Measurements from ENCODE around the gene EFEMP1.

The EFEMP1 gene

DNA sequence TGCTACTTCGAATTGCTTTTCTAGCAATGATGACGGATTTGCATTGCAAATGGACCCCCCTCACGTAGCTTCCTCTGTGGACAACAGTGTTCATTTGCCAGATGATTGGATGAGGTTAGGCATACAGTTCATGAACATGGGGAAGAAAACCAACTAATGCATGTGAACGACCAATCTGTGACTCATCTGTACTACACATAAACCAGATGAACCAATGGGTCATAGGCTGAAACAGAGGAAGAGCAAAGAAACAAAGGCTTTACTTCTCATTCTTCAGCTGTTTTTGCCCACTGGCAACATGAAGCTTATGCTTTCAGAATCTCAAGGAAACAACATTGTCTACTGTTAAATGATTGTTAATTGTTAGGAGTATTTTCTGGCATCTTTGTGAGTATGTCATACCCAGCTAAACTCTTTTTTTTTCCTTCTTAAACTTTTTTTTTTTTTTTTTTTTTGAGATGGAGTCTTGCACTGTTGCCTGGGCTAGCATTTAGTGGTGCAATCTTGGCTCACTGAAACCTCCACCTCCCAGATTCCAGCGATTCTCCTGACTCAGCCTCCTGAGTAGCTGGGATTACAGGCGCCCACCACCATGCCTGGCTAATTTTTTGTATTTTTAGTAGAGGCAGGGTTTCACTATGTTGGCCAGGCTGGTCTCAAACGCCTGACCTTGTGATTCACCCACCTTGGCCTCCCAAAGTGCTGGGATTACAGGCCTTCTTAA lies 35.5 kb downstream of the EFEMP1 start:
- Histone ChIP-seq H3K36me3 (ENCODE audit: control insufficient read depth in 5 of 5, insufficient read depth in 5 of 5, low read length in 5 of 5) (no peaks in the 10 kb centered on the region), H3K4me1 (ENCODE audit: control insufficient read depth in 5 of 5, insufficient read depth in 5 of 5, low read length in 5 of 5) (peaks cover 0 to 52% (median 36%) of the 10 kb centered on the region in 5 donors), H3K4me3 (ENCODE audit: low read depth in 1 of 5, low read length in 5 of 5) (no peak overlapping the region), H3K9me3 (ENCODE audit: control insufficient read depth in 5 of 5, low read length in 5 of 5) (no peaks in the 10 kb centered on the region), H3K9ac (ENCODE audit: low read length in 5 of 5) (peak overlapping the region in 1 of 5 donors; percentile 54), H3K27me3 (ENCODE audit: control insufficient read depth in 5 of 5, insufficient read depth in 4 of 5, low read length in 5 of 5) (no peaks in the 10 kb centered on the region), H3K27ac (ENCODE audit: low read depth, low read length) (peak overlapping the region; percentile 78)

DNA sequence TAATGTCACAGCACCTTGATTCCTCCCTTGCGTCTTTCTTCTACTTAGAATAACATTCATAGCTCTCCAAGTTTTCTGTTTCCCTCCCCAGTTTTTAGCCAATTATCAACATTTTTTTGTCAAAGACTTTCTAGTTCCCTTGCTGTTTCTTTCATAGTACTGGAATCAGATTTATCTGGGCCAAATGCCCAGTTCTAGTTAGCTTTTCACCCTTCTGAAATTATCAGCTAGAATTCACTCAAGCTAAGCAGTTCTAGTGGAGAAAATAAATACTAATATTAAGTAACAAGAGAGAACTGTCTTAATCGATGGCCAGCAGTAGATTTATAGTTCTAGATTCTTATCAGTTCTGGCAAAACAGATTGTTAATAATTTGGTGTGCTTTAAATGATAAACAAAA lies 36.2 kb downstream of the EFEMP1 start:
- peaks cover 0 to 52% (median 36%) of the 10 kb centered on the region in 5 donors for H3K4me1 ChIP-seq (ENCODE audit: control insufficient read depth in 5 of 5, insufficient read depth in 5 of 5, low read length in 5 of 5)
- H3K9ac ChIP-seq (ENCODE audit: low read length in 5 of 5) = peak overlapping the region in 1 of 5 donors; percentile 54
- peak overlapping the region; percentile 78 for H3K27ac ChIP-seq (ENCODE audit: low read depth, low read length)
- H3K9me3 ChIP-seq (ENCODE audit: control insufficient read depth in 5 of 5, low read length in 5 of 5) = no peaks in the 10 kb centered on the region
- no peaks in the 10 kb centered on the region for H3K27me3 ChIP-seq (ENCODE audit: control insufficient read depth in 5 of 5, insufficient read depth in 4 of 5, low read length in 5 of 5)
- no peak overlapping the region for H3K4me3 ChIP-seq (ENCODE audit: low read depth in 1 of 5, low read length in 5 of 5)
- H3K36me3 ChIP-seq (ENCODE audit: control insufficient read depth in 5 of 5, insufficient read depth in 5 of 5, low read length in 5 of 5) = peaks cover 0 to under 1% (median 0%) of the 10 kb centered on the region in 5 donors

DNA sequence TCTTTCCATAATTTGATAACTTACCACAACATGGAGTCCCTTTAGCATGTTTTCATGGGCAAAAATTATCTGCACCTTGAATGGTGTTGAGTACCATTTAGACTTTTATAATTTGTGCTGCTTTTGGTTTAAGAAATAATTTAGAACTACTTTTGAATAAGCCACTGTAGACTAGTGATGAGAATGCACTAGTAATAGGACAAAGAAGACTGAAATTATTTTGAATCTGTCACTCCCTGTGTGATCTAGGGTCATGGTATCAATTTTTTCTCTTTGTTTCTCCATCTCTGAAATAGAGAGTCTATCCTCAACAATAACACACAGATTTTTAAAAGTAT lies 37.7 kb downstream of the EFEMP1 start:
- H3K27ac ChIP-seq (ENCODE audit: low read depth, low read length) = peak overlapping the region; percentile 78
- H3K9ac ChIP-seq (ENCODE audit: low read length in 5 of 5) = peak overlapping the region in 1 of 5 donors; percentile 54
- no peaks in the 10 kb centered on the region for H3K9me3 ChIP-seq (ENCODE audit: control insufficient read depth in 5 of 5, low read length in 5 of 5)
- no peaks in the 10 kb centered on the region for H3K27me3 ChIP-seq (ENCODE audit: control insufficient read depth in 5 of 5, insufficient read depth in 4 of 5, low read length in 5 of 5)
- H3K4me1 ChIP-seq (ENCODE audit: control insufficient read depth in 5 of 5, insufficient read depth in 5 of 5, low read length in 5 of 5) = peaks cover 0 to 44% (median 36%) of the 10 kb centered on the region in 5 donors
- no peak overlapping the region for H3K4me3 ChIP-seq (ENCODE audit: low read depth in 1 of 5, low read length in 5 of 5)
- peaks cover 2 to 7% (median 6%) of the 10 kb centered on the region in 5 donors for H3K36me3 ChIP-seq (ENCODE audit: control insufficient read depth in 5 of 5, insufficient read depth in 5 of 5, low read length in 5 of 5)

DNA sequence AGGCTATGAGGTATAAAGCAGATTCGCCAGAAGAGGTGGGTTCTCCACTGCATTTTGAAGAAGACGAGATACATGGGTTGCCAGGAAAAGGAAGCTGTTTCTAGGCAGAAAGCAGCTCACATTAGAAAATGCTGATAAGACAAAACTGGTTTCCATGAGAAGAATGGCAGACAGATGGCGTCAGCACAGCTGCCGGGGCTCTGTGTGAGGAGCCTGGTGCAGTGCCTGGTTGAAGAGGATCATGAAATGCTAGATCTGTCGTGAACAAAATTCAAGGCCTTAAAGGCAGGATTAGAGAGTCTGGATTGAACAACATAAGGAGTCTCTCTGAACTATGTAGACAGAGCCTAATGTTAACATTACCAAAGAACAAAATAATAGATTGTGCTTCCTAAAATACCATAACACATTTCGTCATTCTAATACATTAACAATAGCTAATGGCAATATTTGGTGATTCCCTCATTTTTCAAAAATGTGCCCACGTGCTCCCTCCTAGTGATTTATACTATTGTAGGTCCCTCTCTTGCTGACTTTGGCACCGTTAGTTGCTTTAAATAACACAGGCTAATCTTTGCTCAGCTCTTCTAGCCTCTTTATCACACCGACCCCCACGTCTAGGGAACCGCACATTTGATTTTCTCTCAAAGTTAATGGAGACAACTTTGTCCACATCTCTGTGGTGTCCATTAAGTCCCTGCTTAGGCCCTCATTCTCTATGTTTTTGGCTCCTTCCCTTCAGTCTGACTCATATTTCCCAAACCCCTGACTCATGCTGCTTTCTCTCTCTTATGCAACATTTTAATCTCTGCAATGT lies 38.2 kb downstream of the EFEMP1 start:
- Histone ChIP-seq H3K4me1 (ENCODE audit: control insufficient read depth in 5 of 5, insufficient read depth in 5 of 5, low read length in 5 of 5) (peaks cover 0 to 50% (median 41%) of the 10 kb centered on the region in 5 donors), H3K4me3 (ENCODE audit: low read depth in 1 of 5, low read length in 5 of 5) (no peak overlapping the region), H3K27ac (ENCODE audit: low read depth, low read length) (peak overlapping the region; percentile 78), H3K9me3 (ENCODE audit: control insufficient read depth in 5 of 5, low read length in 5 of 5) (no peaks in the 10 kb centered on the region), H3K27me3 (ENCODE audit: control insufficient read depth in 5 of 5, insufficient read depth in 4 of 5, low read length in 5 of 5) (no peaks in the 10 kb centered on the region), H3K9ac (ENCODE audit: low read length in 5 of 5) (peak overlapping the region in 2 of 5 donors; percentile 53 to 72), H3K36me3 (ENCODE audit: control insufficient read depth in 5 of 5, insufficient read depth in 5 of 5, low read length in 5 of 5) (peaks cover 5 to 13% (median 7%) of the 10 kb centered on the region in 5 donors)

DNA sequence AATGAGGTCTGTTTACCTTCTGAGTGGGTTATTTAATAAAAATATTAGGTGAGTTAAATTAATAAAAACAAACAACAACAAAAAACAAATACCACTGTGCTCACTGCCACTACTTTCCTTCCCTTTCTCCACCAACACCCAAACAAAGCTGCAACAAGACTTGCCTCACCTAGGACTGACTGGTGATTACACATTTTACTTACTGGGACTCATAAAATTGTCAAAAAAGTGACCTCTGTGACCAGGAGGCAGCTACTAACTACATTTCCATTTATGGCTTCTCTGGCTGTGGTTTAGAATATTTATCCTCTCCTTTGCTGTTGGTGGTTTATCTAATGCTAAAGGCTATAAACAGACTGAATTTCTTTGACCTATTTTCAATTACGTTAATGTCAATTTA lies 39.8 kb downstream of the EFEMP1 start:
- Histone ChIP-seq H3K4me3 (ENCODE audit: low read depth in 1 of 5, low read length in 5 of 5) (no peak overlapping the region), H3K27ac (ENCODE audit: low read depth, low read length) (peak overlapping the region; percentile 79), H3K4me1 (ENCODE audit: control insufficient read depth in 5 of 5, insufficient read depth in 5 of 5, low read length in 5 of 5) (peaks cover 0 to 54% (median 43%) of the 10 kb centered on the region in 5 donors), H3K36me3 (ENCODE audit: control insufficient read depth in 5 of 5, insufficient read depth in 5 of 5, low read length in 5 of 5) (peaks cover 5 to 14% (median 12%) of the 10 kb centered on the region in 5 donors), H3K27me3 (ENCODE audit: control insufficient read depth in 5 of 5, insufficient read depth in 4 of 5, low read length in 5 of 5) (no peaks in the 10 kb centered on the region), H3K9me3 (ENCODE audit: control insufficient read depth in 5 of 5, low read length in 5 of 5) (no peaks in the 10 kb centered on the region), H3K9ac (ENCODE audit: low read length in 5 of 5) (peak overlapping the region in 2 of 5 donors; percentile 39 to 45)

DNA sequence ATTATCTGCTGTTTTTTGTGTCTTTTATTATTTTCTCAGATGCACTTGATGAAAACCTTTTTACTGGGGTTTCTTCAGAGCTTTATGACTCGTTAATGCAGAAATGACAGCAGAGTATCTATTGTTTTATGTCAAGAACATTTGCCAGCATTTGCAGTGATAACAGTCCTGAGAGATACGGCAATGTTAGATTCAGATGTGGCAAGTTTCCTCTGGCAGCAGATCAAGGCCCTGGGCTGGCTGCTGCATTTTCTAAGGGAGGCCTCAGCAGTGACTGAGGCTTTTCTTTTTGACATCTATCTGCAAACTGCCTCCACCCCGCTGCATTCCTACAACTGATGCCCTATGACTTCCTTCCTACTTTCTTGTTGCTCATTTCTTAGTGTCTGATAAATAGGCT lies 40.2 kb downstream of the EFEMP1 start:
- Histone ChIP-seq H3K9ac (ENCODE audit: low read length in 5 of 5) (peak overlapping the region in 1 of 5 donors; percentile 45), H3K27me3 (ENCODE audit: control insufficient read depth in 5 of 5, insufficient read depth in 4 of 5, low read length in 5 of 5) (no peaks in the 10 kb centered on the region), H3K9me3 (ENCODE audit: control insufficient read depth in 5 of 5, low read length in 5 of 5) (no peaks in the 10 kb centered on the region), H3K27ac (ENCODE audit: low read depth, low read length) (peak overlapping the region; percentile 79), H3K4me3 (ENCODE audit: low read depth in 1 of 5, low read length in 5 of 5) (no peak overlapping the region), H3K36me3 (ENCODE audit: control insufficient read depth in 5 of 5, insufficient read depth in 5 of 5, low read length in 5 of 5) (peaks cover 5 to 16% (median 13%) of the 10 kb centered on the region in 5 donors), H3K4me1 (ENCODE audit: control insufficient read depth in 5 of 5, insufficient read depth in 5 of 5, low read length in 5 of 5) (peaks cover 0 to 51% (median 40%) of the 10 kb centered on the region in 5 donors)

DNA sequence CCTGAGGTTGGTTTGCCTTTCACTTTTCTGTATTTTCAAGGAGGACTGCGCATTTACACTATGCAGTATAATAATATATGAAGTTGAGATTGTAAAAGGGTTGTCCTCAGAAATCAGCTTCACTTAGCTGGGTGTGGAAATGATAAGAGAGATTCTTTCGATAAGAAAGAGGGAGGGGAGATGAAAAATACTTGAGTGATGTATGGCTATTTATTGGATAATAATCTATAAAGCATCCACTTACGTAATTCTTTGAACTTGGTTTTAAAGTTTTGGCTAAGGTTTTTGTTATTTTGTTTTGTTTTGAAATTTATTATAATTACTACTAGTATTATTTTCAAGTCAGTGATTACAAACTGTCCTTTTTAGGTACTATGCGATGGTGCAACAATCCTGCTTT lies 40.6 kb downstream of the EFEMP1 start:
- H3K4me3 ChIP-seq (ENCODE audit: low read depth in 1 of 5, low read length in 5 of 5) = no peak overlapping the region
- H3K4me1 ChIP-seq (ENCODE audit: control insufficient read depth in 5 of 5, insufficient read depth in 5 of 5, low read length in 5 of 5) = peaks cover 0 to 51% (median 39%) of the 10 kb centered on the region in 5 donors
- no peaks in the 10 kb centered on the region for H3K9me3 ChIP-seq (ENCODE audit: control insufficient read depth in 5 of 5, low read length in 5 of 5)
- no peaks in the 10 kb centered on the region for H3K27me3 ChIP-seq (ENCODE audit: control insufficient read depth in 5 of 5, insufficient read depth in 4 of 5, low read length in 5 of 5)
- H3K9ac ChIP-seq (ENCODE audit: low read length in 5 of 5) = no peak overlapping the region
- H3K36me3 ChIP-seq (ENCODE audit: control insufficient read depth in 5 of 5, insufficient read depth in 5 of 5, low read length in 5 of 5) = peaks cover 5 to 19% (median 13%) of the 10 kb centered on the region in 5 donors
- H3K27ac ChIP-seq (ENCODE audit: low read depth, low read length) = peak overlapping the region; percentile 79

DNA sequence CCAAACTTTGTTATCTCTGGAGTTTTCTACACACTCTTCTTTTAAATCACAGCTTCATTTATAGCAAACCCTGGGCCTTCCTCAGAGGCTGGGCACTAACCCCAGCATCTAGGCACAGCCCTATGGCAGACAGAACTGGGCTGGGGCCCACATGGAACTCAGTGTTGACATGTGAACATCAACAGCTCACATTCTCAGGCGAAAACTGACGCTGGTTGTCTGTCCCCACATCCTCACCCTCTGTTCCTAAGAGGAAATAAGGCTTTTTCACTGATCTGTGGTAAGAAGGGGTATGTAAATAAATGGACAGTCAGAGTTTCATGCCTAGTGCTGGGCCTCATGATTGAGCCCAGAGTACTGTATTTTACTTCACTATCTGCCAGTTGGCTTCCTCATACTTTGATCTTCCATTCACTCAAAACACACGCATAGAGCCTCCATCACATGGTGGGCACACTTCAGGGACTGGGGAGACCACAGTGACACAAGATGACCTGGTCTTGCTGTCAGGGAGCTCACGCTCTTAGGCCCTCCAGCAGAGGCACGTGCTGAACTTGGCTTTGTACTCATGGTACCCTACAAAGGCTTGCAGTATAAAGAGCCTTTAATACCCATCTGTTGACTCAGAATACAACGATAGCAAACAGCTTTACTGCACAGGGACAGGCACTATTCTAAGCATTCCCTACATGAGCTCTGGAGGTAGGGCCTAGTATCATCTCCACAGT lies 43.0 kb downstream of the EFEMP1 start:
- no peaks in the 10 kb centered on the region for H3K27me3 ChIP-seq (ENCODE audit: control insufficient read depth in 5 of 5, insufficient read depth in 4 of 5, low read length in 5 of 5)

DNA sequence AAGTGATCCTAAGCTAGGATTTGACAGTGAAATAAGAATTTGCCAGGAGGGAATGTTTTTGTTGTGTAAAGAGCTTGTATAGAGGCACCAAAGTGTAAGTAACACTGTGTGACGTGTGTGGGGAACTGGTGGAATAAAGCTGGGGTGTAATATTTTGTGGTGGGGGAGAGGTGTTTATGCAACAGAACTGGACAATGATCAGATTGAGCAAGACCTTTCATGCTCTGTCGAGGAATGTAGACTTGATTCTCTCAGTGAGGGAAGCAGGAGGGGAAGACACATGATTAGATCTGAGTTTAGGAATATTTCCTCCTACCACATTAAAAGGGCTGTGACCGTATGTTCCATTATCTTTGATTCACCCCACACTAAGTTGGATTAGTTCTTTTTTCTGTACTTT lies 43.6 kb downstream of the EFEMP1 start:
- Histone ChIP-seq H3K27me3 (ENCODE audit: control insufficient read depth in 5 of 5, insufficient read depth in 4 of 5, low read length in 5 of 5) (no peaks in the 10 kb centered on the region), H3K9me3 (ENCODE audit: control insufficient read depth in 5 of 5, low read length in 5 of 5) (no peaks in the 10 kb centered on the region), H3K4me3 (ENCODE audit: low read depth in 1 of 5, low read length in 5 of 5) (no peak overlapping the region), H3K36me3 (ENCODE audit: control insufficient read depth in 5 of 5, insufficient read depth in 5 of 5, low read length in 5 of 5) (peaks cover 5 to 22% (median 13%) of the 10 kb centered on the region in 5 donors), H3K9ac (ENCODE audit: low read length in 5 of 5) (no peak overlapping the region), H3K4me1 (ENCODE audit: control insufficient read depth in 5 of 5, insufficient read depth in 5 of 5, low read length in 5 of 5) (peaks cover 0 to 53% (median 42%) of the 10 kb centered on the region in 5 donors), H3K27ac (ENCODE audit: low read depth, low read length) (peak overlapping the region; percentile 50)

More for the DNA sequence above, 43.0 kb downstream of the EFEMP1 start:
- Histone ChIP-seq H3K9ac (ENCODE audit: low read length in 5 of 5) (no peak overlapping the region), H3K36me3 (ENCODE audit: control insufficient read depth in 5 of 5, insufficient read depth in 5 of 5, low read length in 5 of 5) (peaks cover 5 to 22% (median 13%) of the 10 kb centered on the region in 5 donors), H3K27ac (ENCODE audit: low read depth, low read length) (peak overlapping the region; percentile 50), H3K4me1 (ENCODE audit: control insufficient read depth in 5 of 5, insufficient read depth in 5 of 5, low read length in 5 of 5) (peaks cover 0 to 55% (median 47%) of the 10 kb centered on the region in 5 donors), H3K4me3 (ENCODE audit: low read depth in 1 of 5, low read length in 5 of 5) (no peak overlapping the region), H3K9me3 (ENCODE audit: control insufficient read depth in 5 of 5, low read length in 5 of 5) (no peaks in the 10 kb centered on the region)

All from subcutaneous abdominal adipose tissue (tissue), 5 donors.